Gastroesophageal sphincter (tissue), 3 donors: Measurements from ENCODE around the gene SPACA6.
A peak's percentile ranks its signal among the peaks of the same experiment; 100 is the strongest.

Source experiments
- CTCF ChIP-seq, 4 experiments: fragments of 200-600 bp in 2 of 4; fragments of 450-650 bp in 2 of 4; sonication (generic) in 1 of 4; IDR thresholded peaks; one replicate each; pipeline ENCODE4 v1.5.1; 2017 to 2019; ENCODE audit warnings: antibody characterized with exemption in 4 of 4, mild to moderate bottlenecking in 2 of 4, moderate library complexity in 2 of 4
- EP300 ChIP-seq: sonication (generic); formaldehyde crosslinking; IDR thresholded peaks from one replicate; pipeline ENCODE4 v1.6.1; 2017; ENCODE audit warnings: antibody characterized with exemption, mild to moderate bottlenecking
- POLR2A ChIP-seq, 2 donors: fragments of 450-650 bp; IDR thresholded peaks; one replicate each; pipeline ENCODE4 v1.6.1; 2017; ENCODE audit warnings: antibody characterized with exemption in 2 of 2, mild to moderate bottlenecking in 2 of 2, moderate library complexity in 1 of 2
- POLR2AphosphoS5 ChIP-seq: sonication (generic); formaldehyde crosslinking; IDR thresholded peaks from one replicate; pipeline ENCODE4 v1.6.1; 2017; ENCODE audit warnings: antibody characterized with exemption

- TF ChIP-seq CTCF (IDR thresholded peaks at IDR 0.05): peak in 1 of 4 experiments; percentile 11
- no peak for TF ChIP-seq POLR2A (IDR thresholded peaks at IDR 0.05)
- no peak for TF ChIP-seq POLR2AphosphoS5
- no peak for TF ChIP-seq EP300
Measured at GRCh38 chr19:51712461-51713081, 19.4 kb downstream of the SPACA6 start.
